Ovary (tissue), 9 donors: ENCODE data around the gene NELL1. TPM values are rescaled to one million over a fixed set of nuclear protein-coding genes. Genes with fewer than 3 reads are reported as not detected.

Experiments used
- DNase-seq, 5 donors: peaks; one replicate each; pipeline ENCODE4 v3.0.0-alpha.2; 2019 to 2020
- H3K27ac ChIP-seq, 2 donors: fragments of 200-600 bp; one replicate each; pipeline versions ENCODE4 v1.5.1 to v1.8.0; 2019 to 2022
- H3K27me3 ChIP-seq: fragments of 200-600 bp; one replicate; pipeline ENCODE4 v1.8.0; 2022
- H3K36me3 ChIP-seq: fragments of 200-600 bp; sonication (generic); one replicate; pipeline ENCODE4 v1.5.1; 2019
- H3K4me1 ChIP-seq: one replicate; pipeline ENCODE4 v1.8.1; 2013; ENCODE audit warnings: mild to moderate bottlenecking, moderate library complexity; ENCODE audit not compliant: insufficient read depth
- H3K4me3 ChIP-seq: fragments of 200-600 bp; sonication (generic); one replicate; pipeline ENCODE4 v1.5.1; 2017
- H3K9me3 ChIP-seq, 2 donors: fragments of 200-600 bp in 1 of 2; sonication (generic) in 1 of 2; one replicate each; pipeline versions ENCODE4 v1.5.1 to v1.8.1; 2013 to 2019; ENCODE audit warnings: mild to moderate bottlenecking in 1 of 2, moderate library complexity in 1 of 2
- EP300 ChIP-seq: sonication (generic); formaldehyde crosslinking; IDR thresholded peaks from one replicate; pipeline ENCODE4 v1.6.1; 2017; ENCODE audit warnings: antibody characterized with exemption
- POLR2A ChIP-seq: fragments of 450-650 bp; IDR thresholded peaks from one replicate; pipeline ENCODE4 v1.6.1; 2017; ENCODE audit warnings: antibody characterized with exemption, mild to moderate bottlenecking, moderate library complexity
- WGBS, 3 donors: extraction: QIAGEN DNeasy Blood & Tissue Kit in 1 of 3; methylation state at CpG; one replicate each; pipeline versions ENCODE4 v1.1.5 to v1.1.7; 2013 to 2017; 5-methylcytosine and 5-hydroxymethylcytosine counted together
- intact Hi-C, 4 donors: fragments of 100-400 bp; cut with DNase I; formaldehyde crosslinking; loops; one replicate each; pipeline versions ENCODE4 v1.11.0 to v1.15.1; 2022 to 2023
- polyA plus RNA-seq, 2 donors: library from polyadenylated mRNA; stranded (reverse); fragments of 200-250 nt in 1 of 2; fragments of 350-450 nt in 1 of 2; fragmentation: Illumina TruSeq in 1 of 2; extraction: RNeasy Lipid Tissue Mini Kit (QIAGEN cat#74804) in 1 of 2; gene quantifications; one replicate each; pipeline ENCODE4 v1.2.3, GENCODE V29; 2013 to 2014
- total RNA-seq, 7 donors: library from RNA; depleted of rRNA in 2 of 7; stranded (reverse); fragments of >200 nt in 2 of 7; fragmentation: NEBNext Ultra II Directional in 3 of 7; extraction: Animal tissue kit (Norgen Biotek cat#: 25700) in 3 of 7; gene quantifications; one replicate each; pipeline versions ENCODE4 v1.1.0 to v1.2.4, GENCODE V29; 2016 to 2023
- TF ChIP-seq, protein P1 (sequence below), 3 donors: fragments of 450-650 bp in 2 of 3; fragments of 200-600 bp in 1 of 3; IDR thresholded peaks; one replicate each; pipeline versions ENCODE4 v1.5.1 to v1.8.0; 2016 to 2022; ENCODE audit warnings: antibody characterized with exemption in 3 of 3, mild to moderate bottlenecking in 1 of 3
- donor health status: DM: no; HTN: no; CAD: no; lungs with moderate emphysema.
- donor health status: DM: no; HTN: no; CAD: no.
- donor health status: Bipolar disorder and iron deficiency.
- donor health status: DM: yes; HTN: yes; CAD: no.
- donor health status: DM: no; HTN: no; CAD: no.
- donor health status: DM: yes; HTN: yes; CAD: no.

Gene NELL1
- total and polyA plus RNA-seq, 9 donors: 0.21 to 0.43 (median 0.36) TPM; not detected in 5

DNA sequence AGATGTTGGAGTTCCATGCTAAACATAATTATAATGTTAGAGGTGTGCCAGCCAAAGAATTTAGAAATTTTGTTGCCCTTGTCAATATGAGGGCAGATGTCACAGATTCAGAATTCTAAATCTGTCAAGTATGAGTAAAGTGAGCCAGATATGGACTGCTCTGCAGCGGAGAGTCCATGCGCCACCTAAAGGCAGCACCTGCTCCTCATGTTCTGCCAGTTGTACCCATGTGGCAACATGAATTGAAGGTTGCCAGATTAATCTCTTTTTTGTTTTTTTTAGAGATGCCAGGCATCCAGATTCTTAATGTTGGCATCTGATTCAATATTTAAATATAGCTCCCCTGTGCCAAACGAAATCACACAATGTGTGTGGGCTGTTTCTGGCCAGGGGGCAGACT, 844.9 kb downstream of the NELL1 start:
- no peaks in the 10 kb centered on the region for H3K27me3 ChIP-seq
- H3K27ac ChIP-seq: no peak overlapping the region
- H3K4me1 ChIP-seq: no peaks in the 10 kb centered on the region
- H3K9me3 ChIP-seq: no peaks in the 10 kb centered on the region
- no peak for DNase-seq
- TF ChIP-seq POLR2A (no peak), EP300 (no peak)
- TF ChIP-seq, protein P1, sequence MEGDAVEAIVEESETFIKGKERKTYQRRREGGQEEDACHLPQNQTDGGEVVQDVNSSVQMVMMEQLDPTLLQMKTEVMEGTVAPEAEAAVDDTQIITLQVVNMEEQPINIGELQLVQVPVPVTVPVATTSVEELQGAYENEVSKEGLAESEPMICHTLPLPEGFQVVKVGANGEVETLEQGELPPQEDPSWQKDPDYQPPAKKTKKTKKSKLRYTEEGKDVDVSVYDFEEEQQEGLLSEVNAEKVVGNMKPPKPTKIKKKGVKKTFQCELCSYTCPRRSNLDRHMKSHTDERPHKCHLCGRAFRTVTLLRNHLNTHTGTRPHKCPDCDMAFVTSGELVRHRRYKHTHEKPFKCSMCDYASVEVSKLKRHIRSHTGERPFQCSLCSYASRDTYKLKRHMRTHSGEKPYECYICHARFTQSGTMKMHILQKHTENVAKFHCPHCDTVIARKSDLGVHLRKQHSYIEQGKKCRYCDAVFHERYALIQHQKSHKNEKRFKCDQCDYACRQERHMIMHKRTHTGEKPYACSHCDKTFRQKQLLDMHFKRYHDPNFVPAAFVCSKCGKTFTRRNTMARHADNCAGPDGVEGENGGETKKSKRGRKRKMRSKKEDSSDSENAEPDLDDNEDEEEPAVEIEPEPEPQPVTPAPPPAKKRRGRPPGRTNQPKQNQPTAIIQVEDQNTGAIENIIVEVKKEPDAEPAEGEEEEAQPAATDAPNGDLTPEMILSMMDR (IDR thresholded peaks at IDR 0.05): no peak
- intact Hi-C loops: no loop called here
- no peak overlapping the region for H3K4me3 ChIP-seq
- 67 to 72% (median 71%) methylated on average over 3 of the region's 3 CpGs for WGBS, 3 donors
- H3K36me3 ChIP-seq: no peaks in the 10 kb centered on the region

DNA sequence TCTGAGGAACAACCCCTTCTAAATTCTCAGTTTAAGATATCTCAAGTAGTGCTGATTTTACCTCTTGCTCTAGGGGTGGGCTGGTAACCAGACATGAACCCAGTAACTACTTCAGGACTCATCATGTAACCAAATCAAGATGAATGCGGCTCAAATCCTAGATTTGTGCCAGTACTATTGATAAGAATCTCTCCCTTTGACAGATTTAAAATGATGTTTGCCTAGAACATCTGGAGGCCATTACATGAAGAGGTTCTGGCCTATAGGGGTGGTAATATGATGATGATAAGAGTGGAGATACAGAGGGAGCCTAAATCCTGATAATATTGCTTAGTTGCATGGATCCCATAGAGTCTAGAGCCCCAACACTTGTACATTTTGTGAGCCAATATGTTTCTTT, 850.9 kb downstream of the NELL1 start:
- no peak for DNase-seq
- Histone ChIP-seq H3K27me3 (no peaks in the 10 kb centered on the region), H3K4me3 (no peak overlapping the region), H3K27ac (no peak overlapping the region), H3K4me1 (no peaks in the 10 kb centered on the region), H3K36me3 (no peaks in the 10 kb centered on the region), H3K9me3 (no peaks in the 10 kb centered on the region)
- WGBS, 3 donors: 74 to 87% (median 84%) methylated on average over 1 of the region's 1 CpG
- TF ChIP-seq POLR2A (no peak), EP300 (no peak)
- TF ChIP-seq, protein P1 (IDR thresholded peaks at IDR 0.05): no peak
- intact Hi-C loops: no loop called here

DNA sequence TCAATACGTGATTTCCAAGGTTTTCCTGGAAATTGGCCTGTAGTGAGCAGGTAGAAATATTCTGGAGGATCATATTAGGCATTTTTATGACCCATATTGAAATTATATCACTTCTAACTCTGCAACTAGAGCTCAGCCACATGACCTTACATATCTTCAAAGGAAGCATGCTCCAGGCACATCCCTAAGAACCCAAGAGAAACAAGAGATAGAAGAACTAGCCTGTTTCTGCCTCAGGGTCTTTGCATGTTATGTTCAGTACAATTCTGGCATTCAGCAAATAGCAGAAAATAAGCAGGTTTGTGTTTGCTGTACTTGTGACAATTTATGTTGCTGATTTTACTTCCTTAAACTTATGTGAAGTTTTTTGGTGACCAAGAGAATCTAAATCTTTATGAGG, 859.8 kb downstream of the NELL1 start:
- no peak overlapping the region for H3K27ac ChIP-seq
- H3K9me3 ChIP-seq: no peaks in the 10 kb centered on the region
- H3K4me1 ChIP-seq: no peaks in the 10 kb centered on the region
- no peak for DNase-seq
- H3K27me3 ChIP-seq: no peaks in the 10 kb centered on the region
- H3K36me3 ChIP-seq: no peaks in the 10 kb centered on the region
- WGBS, 3 donors: 25 to 49% (median 37%) methylated on average over 1 of the region's 1 CpG
- TF ChIP-seq EP300 (no peak), POLR2A (no peak)
- TF ChIP-seq, protein P1 (IDR thresholded peaks at IDR 0.05): no peak
- no peak overlapping the region for H3K4me3 ChIP-seq
- intact Hi-C loops: no loop called here

DNA sequence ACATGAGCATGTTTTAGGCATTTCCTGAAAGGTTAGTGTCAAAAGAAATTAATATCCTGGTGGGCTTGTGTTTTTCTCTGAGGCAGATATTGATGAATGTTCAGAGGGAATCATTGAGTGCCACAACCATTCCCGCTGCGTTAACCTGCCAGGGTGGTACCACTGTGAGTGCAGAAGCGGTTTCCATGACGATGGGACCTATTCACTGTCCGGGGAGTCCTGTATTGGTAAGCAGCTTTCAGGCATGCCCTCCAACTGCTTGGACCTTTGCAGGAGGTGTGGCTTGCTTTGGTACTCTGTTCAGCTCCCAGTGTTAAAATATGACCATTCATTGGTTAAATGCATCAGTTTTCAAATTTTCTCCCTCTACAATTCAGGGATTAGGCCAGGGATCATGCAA, 864.9 kb downstream of the NELL1 start:
- TF ChIP-seq, protein P1 (IDR thresholded peaks at IDR 0.05): no peak
- no peak for TF ChIP-seq POLR2A
- TF ChIP-seq EP300: no peak
- no peak overlapping the region for H3K27ac ChIP-seq
- WGBS, 3 donors: 80 to 92% (median 89%) methylated on average over 5 of the region's 5 CpGs
- no peaks in the 10 kb centered on the region for H3K9me3 ChIP-seq
- no peaks in the 10 kb centered on the region for H3K27me3 ChIP-seq
- intact Hi-C loops: no loop called here
- no peak overlapping the region for H3K4me3 ChIP-seq
- no peaks in the 10 kb centered on the region for H3K4me1 ChIP-seq
- DNase-seq: no peak
- H3K36me3 ChIP-seq: no peaks in the 10 kb centered on the region

DNA sequence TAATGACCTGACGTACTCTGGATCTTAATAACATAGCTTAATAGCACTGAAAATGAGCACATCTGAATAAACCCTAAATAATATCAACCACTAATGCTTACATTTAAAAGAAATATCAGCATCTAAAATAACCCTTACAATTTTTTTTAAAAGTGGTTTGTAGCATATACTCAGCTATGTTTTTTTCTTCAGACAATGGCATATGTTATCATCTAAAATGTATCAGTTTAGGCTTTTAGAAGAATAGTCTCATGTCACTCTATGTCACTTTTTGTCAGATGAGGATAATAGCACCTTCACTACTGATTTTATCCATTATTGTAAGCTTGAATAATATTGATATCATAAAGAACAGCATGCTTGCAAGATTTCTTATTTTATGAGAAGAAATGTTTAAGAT, 868.6 kb downstream of the NELL1 start:
- Histone ChIP-seq H3K4me1 (no peaks in the 10 kb centered on the region), H3K9me3 (no peaks in the 10 kb centered on the region), H3K36me3 (no peaks in the 10 kb centered on the region), H3K27me3 (no peaks in the 10 kb centered on the region), H3K27ac (no peak overlapping the region), H3K4me3 (no peak overlapping the region)
- intact Hi-C loops: no loop called here
- WGBS, 3 donors: 35 to 83% (median 79%) methylated on average over 1 of the region's 1 CpG
- DNase-seq: no peak
- TF ChIP-seq POLR2A (no peak), EP300 (no peak)
- TF ChIP-seq, protein P1 (IDR thresholded peaks at IDR 0.05): no peak
